Measurements from ENCODE around the gene SDCCAG8.

The SDCCAG8 gene

GRCh38 chr1:243354511-243355153 lies 98.8 kb downstream of the SDCCAG8 start:
- no peak for TF ChIP-seq GATA2 (IDR thresholded peaks at IDR 0.05; ENCODE audit: low read depth, low read length)
- TF ChIP-seq GATA3 (IDR thresholded peaks at IDR 0.05; ENCODE audit: low read depth, low read length): no peak

GRCh38 chr1:243363832-243364231 lies 108.0 kb downstream of the SDCCAG8 start:
- TF ChIP-seq GATA2 (IDR thresholded peaks at IDR 0.05; ENCODE audit: low read depth, low read length) (no peak), GATA3 (IDR thresholded peaks at IDR 0.05; ENCODE audit: low read depth, low read length) (no peak)

GRCh38 chr1:243364330-243364729 lies 108.5 kb downstream of the SDCCAG8 start:
- TF ChIP-seq GATA2 (IDR thresholded peaks at IDR 0.05; ENCODE audit: low read depth, low read length): no peak
- no peak for TF ChIP-seq GATA3 (IDR thresholded peaks at IDR 0.05; ENCODE audit: low read depth, low read length)

- TF ChIP-seq GATA2 (IDR thresholded peaks at IDR 0.05; ENCODE audit: low read depth, low read length) (no peak), GATA3 (IDR thresholded peaks at IDR 0.05; ENCODE audit: low read depth, low read length) (no peak)
These were observed 109.0 kb downstream of the SDCCAG8 start for GRCh38 chr1:243364866-243365265.

GRCh38 chr1:243367314-243367713 lies 111.5 kb downstream of the SDCCAG8 start:
- TF ChIP-seq GATA2 (IDR thresholded peaks at IDR 0.05; ENCODE audit: low read depth, low read length) (no peak), GATA3 (IDR thresholded peaks at IDR 0.05; ENCODE audit: low read depth, low read length) (no peak)

GRCh38 chr1:243374412-243374811 lies 118.6 kb downstream of the SDCCAG8 start:
- TF ChIP-seq GATA3 (IDR thresholded peaks at IDR 0.05; ENCODE audit: low read depth, low read length) (no peak), GATA2 (IDR thresholded peaks at IDR 0.05; ENCODE audit: low read depth, low read length) (no peak)

- TF ChIP-seq GATA2 (IDR thresholded peaks at IDR 0.05; ENCODE audit: low read depth, low read length) (no peak), GATA3 (IDR thresholded peaks at IDR 0.05; ENCODE audit: low read depth, low read length) (no peak)
These were observed 119.8 kb downstream of the SDCCAG8 start for GRCh38 chr1:243375596-243375995.

GRCh38 chr1:243378669-243379068 lies 122.8 kb downstream of the SDCCAG8 start:
- TF ChIP-seq GATA2 (IDR thresholded peaks at IDR 0.05; ENCODE audit: low read depth, low read length): no peak
- TF ChIP-seq GATA3 (IDR thresholded peaks at IDR 0.05; ENCODE audit: low read depth, low read length): no peak

GRCh38 chr1:243379208-243379607 lies 123.4 kb downstream of the SDCCAG8 start:
- TF ChIP-seq GATA3 (IDR thresholded peaks at IDR 0.05; ENCODE audit: low read depth, low read length) (no peak), GATA2 (IDR thresholded peaks at IDR 0.05; ENCODE audit: low read depth, low read length) (no peak)

- no peak for TF ChIP-seq GATA3 (IDR thresholded peaks at IDR 0.05; ENCODE audit: low read depth, low read length)
- TF ChIP-seq GATA2 (IDR thresholded peaks at IDR 0.05; ENCODE audit: low read depth, low read length): no peak
These were observed 123.9 kb downstream of the SDCCAG8 start for GRCh38 chr1:243379706-243380105.

- no peak for TF ChIP-seq GATA3 (IDR thresholded peaks at IDR 0.05; ENCODE audit: low read depth, low read length)
- no peak for TF ChIP-seq GATA2 (IDR thresholded peaks at IDR 0.05; ENCODE audit: low read depth, low read length)
These were observed 132.4 kb downstream of the SDCCAG8 start for GRCh38 chr1:243388276-243388675.

GRCh38 chr1:243390162-243390791 lies 134.4 kb downstream of the SDCCAG8 start:
- TF ChIP-seq GATA3 (IDR thresholded peaks at IDR 0.05; ENCODE audit: low read depth, low read length) (no peak), GATA2 (IDR thresholded peaks at IDR 0.05; ENCODE audit: low read depth, low read length) (no peak)

- TF ChIP-seq GATA3 (IDR thresholded peaks at IDR 0.05; ENCODE audit: low read depth, low read length) (no peak), GATA2 (IDR thresholded peaks at IDR 0.05; ENCODE audit: low read depth, low read length) (no peak)
These were observed 135.5 kb downstream of the SDCCAG8 start for GRCh38 chr1:243391355-243391754.

GRCh38 chr1:243393096-243393495 lies 137.3 kb downstream of the SDCCAG8 start:
- no peak for TF ChIP-seq GATA3 (IDR thresholded peaks at IDR 0.05; ENCODE audit: low read depth, low read length)
- TF ChIP-seq GATA2 (IDR thresholded peaks at IDR 0.05; ENCODE audit: low read depth, low read length): no peak

GRCh38 chr1:243394066-243394465 lies 138.2 kb downstream of the SDCCAG8 start:
- TF ChIP-seq GATA3 (IDR thresholded peaks at IDR 0.05; ENCODE audit: low read depth, low read length): no peak

Measured in SH-SY5Y (cell line).